Measurements from ENCODE around the gene PROSER2.

GRCh38 chr10:11895598-11895997 lies 72.4 kb downstream of the PROSER2 start:
- no peak for TF ChIP-seq POLR2AphosphoS5 (IDR thresholded peaks at IDR 0.05; ENCODE audit: low read depth, low read length)
- no peak for TF ChIP-seq CTCF (IDR thresholded peaks at IDR 0.05)
- TF ChIP-seq, protein P1, sequence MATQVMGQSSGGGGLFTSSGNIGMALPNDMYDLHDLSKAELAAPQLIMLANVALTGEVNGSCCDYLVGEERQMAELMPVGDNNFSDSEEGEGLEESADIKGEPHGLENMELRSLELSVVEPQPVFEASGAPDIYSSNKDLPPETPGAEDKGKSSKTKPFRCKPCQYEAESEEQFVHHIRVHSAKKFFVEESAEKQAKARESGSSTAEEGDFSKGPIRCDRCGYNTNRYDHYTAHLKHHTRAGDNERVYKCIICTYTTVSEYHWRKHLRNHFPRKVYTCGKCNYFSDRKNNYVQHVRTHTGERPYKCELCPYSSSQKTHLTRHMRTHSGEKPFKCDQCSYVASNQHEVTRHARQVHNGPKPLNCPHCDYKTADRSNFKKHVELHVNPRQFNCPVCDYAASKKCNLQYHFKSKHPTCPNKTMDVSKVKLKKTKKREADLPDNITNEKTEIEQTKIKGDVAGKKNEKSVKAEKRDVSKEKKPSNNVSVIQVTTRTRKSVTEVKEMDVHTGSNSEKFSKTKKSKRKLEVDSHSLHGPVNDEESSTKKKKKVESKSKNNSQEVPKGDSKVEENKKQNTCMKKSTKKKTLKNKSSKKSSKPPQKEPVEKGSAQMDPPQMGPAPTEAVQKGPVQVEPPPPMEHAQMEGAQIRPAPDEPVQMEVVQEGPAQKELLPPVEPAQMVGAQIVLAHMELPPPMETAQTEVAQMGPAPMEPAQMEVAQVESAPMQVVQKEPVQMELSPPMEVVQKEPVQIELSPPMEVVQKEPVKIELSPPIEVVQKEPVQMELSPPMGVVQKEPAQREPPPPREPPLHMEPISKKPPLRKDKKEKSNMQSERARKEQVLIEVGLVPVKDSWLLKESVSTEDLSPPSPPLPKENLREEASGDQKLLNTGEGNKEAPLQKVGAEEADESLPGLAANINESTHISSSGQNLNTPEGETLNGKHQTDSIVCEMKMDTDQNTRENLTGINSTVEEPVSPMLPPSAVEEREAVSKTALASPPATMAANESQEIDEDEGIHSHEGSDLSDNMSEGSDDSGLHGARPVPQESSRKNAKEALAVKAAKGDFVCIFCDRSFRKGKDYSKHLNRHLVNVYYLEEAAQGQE (IDR thresholded peaks at IDR 0.05; ENCODE audit: insufficient read depth in 1 of 2, low read depth in 2 of 2, low read length in 1 of 2), result no peak

All from Panc1 (cell line).